COR-L47 (cell line): ENCODE data around the gene UBASH3A.

Source experiments
- DNase-seq: peaks from one replicate; lab custom pipeline; 2025; lab: John Stamatoyannopoulos, UW

UBASH3A gene

GRCh38 chr21:42411197-42411869 lies 7.6 kb downstream of the UBASH3A start:
- no peak for DNase-seq

GRCh38 chr21:42411891-42412635 lies 8.4 kb downstream of the UBASH3A start:
- no peak for DNase-seq

GRCh38 chr21:42412636-42412933 lies 8.9 kb downstream of the UBASH3A start:
- no peak for DNase-seq

GRCh38 chr21:42413093-42413492 lies 9.4 kb downstream of the UBASH3A start:
- DNase-seq = no peak

GRCh38 chr21:42413500-42413899 lies 9.8 kb downstream of the UBASH3A start:
- no peak for DNase-seq

- no peak for DNase-seq
These were observed 10.4 kb downstream of the UBASH3A start for GRCh38 chr21:42414066-42414465.

GRCh38 chr21:42414553-42414927 lies 10.8 kb downstream of the UBASH3A start:
- DNase-seq = no peak

GRCh38 chr21:42414928-42415769 lies 11.4 kb downstream of the UBASH3A start:
- DNase-seq = no peak

GRCh38 chr21:42417533-42417932 lies 13.8 kb downstream of the UBASH3A start:
- no peak for DNase-seq

GRCh38 chr21:42418886-42419285 lies 15.2 kb downstream of the UBASH3A start:
- no peak for DNase-seq

- no peak for DNase-seq
These were observed 16.1 kb downstream of the UBASH3A start for GRCh38 chr21:42419845-42420244.

- DNase-seq = no peak
These were observed 17.5 kb downstream of the UBASH3A start for GRCh38 chr21:42421018-42421793.

GRCh38 chr21:42423197-42423675 lies 19.5 kb downstream of the UBASH3A start:
- no peak for DNase-seq

GRCh38 chr21:42423685-42424084 lies 20.0 kb downstream of the UBASH3A start:
- no peak for DNase-seq

- DNase-seq = no peak
These were observed 21.3 kb downstream of the UBASH3A start for GRCh38 chr21:42424914-42425541.

- DNase-seq = no peak
These were observed 21.9 kb downstream of the UBASH3A start for GRCh38 chr21:42425591-42425990.

- DNase-seq = no peak
These were observed 22.7 kb downstream of the UBASH3A start for GRCh38 chr21:42426424-42426823.

- no peak for DNase-seq
These were observed 23.3 kb downstream of the UBASH3A start for GRCh38 chr21:42426876-42427480.

GRCh38 chr21:42427809-42428419 lies 24.2 kb downstream of the UBASH3A start:
- no peak for DNase-seq

GRCh38 chr21:42429021-42429420 lies 25.3 kb downstream of the UBASH3A start:
- no peak for DNase-seq

GRCh38 chr21:42429856-42430255 lies 26.2 kb downstream of the UBASH3A start:
- no peak for DNase-seq
